Right lobe of liver (tissue), 6 donors: Measurements from ENCODE around the gene TMUB2. TPM values are rescaled to one million over a fixed set of nuclear protein-coding genes. Genes with fewer than 3 reads are reported as not detected.
"Not testable (repeated sequence)": the region's sequence is repeated elsewhere in the genome, so short reads cannot be mapped to it uniquely, and the experiment has no call there.

Experiments
- ATAC-seq, 4 donors: fragments of 200-7000 bp; cut with Tn5 transposase; one replicate each; pipeline ENCODE4 v1.9.1; 2020; ENCODE audit warnings: mild to moderate bottlenecking in 4 of 4, moderate library complexity in 4 of 4
- DNase-seq, 3 donors: peaks; one replicate each; pipeline ENCODE4 v3.0.0-alpha.2; 2020
- H3K27ac ChIP-seq, 3 donors: fragments of 200-600 bp; one replicate each; pipeline ENCODE4 v1.8.0; 2022
- H3K27me3 ChIP-seq, 2 donors: fragments of 200-600 bp; one replicate each; pipeline ENCODE4 v1.8.0; 2022
- H3K36me3 ChIP-seq, 4 donors: fragments of 200-600 bp; sonication (generic) in 1 of 4; one replicate each; pipeline versions ENCODE4 v1.5.1 to v1.8.0; 2017 to 2022; ENCODE audit warnings: control low read depth in 1 of 4
- H3K4me1 ChIP-seq, 4 donors: fragments of 200-600 bp; sonication (generic) in 1 of 4; one replicate each; pipeline versions ENCODE4 v1.5.1 to v1.8.0; 2017 to 2022; ENCODE audit warnings: control low read depth in 1 of 4
- H3K4me3 ChIP-seq, 3 donors: fragments of 200-600 bp; one replicate each; pipeline ENCODE4 v1.8.0; 2022
- H3K9me3 ChIP-seq, 4 donors: fragments of 200-600 bp; sonication (generic) in 1 of 4; one replicate each; pipeline versions ENCODE4 v1.5.1 to v1.8.0; 2017 to 2022; ENCODE audit warnings: control low read depth in 1 of 4
- CTCF ChIP-seq, 4 donors: fragments of 200-600 bp in 3 of 4; fragments of 450-650 bp in 1 of 4; IDR thresholded peaks; one replicate each; pipeline versions ENCODE4 v1.5.1 to v1.8.0; 2016 to 2022; ENCODE audit warnings: antibody characterized with exemption in 4 of 4, mild to moderate bottlenecking in 2 of 4
- POLR2A ChIP-seq: fragments of 450-650 bp; IDR thresholded peaks from one replicate; pipeline ENCODE4 v1.6.1; 2017; ENCODE audit warnings: antibody characterized with exemption, mild to moderate bottlenecking
- WGBS: methylation state at CpG from one replicate; pipeline ENCODE4 v1.1.6; 2018; ENCODE audit warnings: low coverage, low lambda C conversion rate; ENCODE audit not compliant: insufficient coverage; ENCODE audit errors: missing lambda C conversion rate; 5-methylcytosine and 5-hydroxymethylcytosine counted together
- intact Hi-C, 2 donors: fragments of 100-400 bp; cut with DNase I; formaldehyde crosslinking; loops; one replicate each; pipeline versions ENCODE4 v1.11.2 to v1.14.1; 2022
- total RNA-seq, 6 experiments: library from RNA; depleted of rRNA in 2 of 6; stranded (reverse); fragments of >200 nt in 2 of 6; fragmentation: NEBNext Ultra II Directional in 3 of 6; extraction: Animal tissue kit (Norgen Biotek cat#: 25700) in 3 of 6; gene quantifications; one replicate each; pipeline versions ENCODE4 v1.1.0 to v1.2.4, GENCODE V29; 2016 to 2023
- donor health status: DM: no; HTN: yes; CAD: no.
- donor health status: DM: no; HTN: no; CAD: no.
- donor health status: DM: no; HTN: no; CAD: no.
- donor health status: DM: no; HTN: yes; CAD: no.
- donor health status: DM: no; HTN: yes; CAD: no.

TMUB2 gene
- total RNA-seq, 6 experiments from 2014 or later, result 13.8 to 18.0 (median 15.7) TPM

DNA sequence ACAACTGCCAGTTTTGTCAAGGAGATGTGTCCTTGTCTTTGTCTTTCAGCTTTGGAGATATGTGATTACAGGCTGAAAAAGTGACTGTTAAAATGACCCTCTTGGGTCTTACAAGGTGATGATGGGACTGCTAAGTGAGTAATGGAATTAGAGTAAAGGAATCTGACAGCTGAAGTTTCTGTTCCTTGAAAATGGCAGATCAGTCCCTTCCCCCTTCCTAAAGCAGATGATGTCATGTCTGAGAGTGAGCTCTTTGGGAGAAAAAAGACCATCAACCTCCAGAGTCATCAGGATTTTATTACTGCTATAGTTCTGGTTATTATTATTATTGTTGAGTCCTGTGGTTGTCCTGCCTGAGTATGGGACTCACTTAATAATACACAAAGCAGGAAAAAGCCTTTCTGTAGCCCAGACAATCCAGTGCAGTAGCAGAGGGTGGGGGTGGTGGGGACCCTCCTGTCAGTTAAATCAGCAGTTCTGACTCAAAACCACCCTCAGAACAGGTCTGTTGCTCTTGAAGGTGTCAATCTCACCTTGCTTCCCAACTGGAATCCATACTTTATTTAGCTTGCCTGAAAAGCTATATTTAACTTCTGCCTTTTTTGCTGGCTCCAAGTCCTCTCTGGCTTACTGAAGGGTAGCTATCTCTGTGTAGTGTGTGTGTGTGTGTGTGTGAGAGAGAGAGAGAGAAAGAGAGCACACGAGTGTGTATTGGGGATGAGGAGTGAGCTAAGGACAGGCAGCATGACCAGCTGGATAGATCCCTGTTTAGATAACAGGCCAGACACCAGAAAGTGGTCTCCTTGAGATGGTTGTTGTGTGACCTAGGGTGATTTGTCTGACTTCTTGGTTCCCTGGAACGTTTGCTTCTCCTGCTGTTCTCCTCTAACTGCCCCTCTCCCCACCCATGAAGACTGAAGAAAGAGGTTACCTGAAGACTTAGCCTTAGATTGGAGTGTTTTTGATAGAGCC, 40.1 kb upstream of the TMUB2 start:
- no peak overlapping the region for H3K27ac ChIP-seq
- no peak for ATAC-seq
- TF ChIP-seq CTCF (IDR thresholded peaks at IDR 0.05) (no peak), POLR2A (no peak)
- H3K4me1 ChIP-seq, result peaks cover 0 to 10% (median 3%) of the 10 kb centered on the region in 4 donors
- no peak for DNase-seq
- no peak overlapping the region for H3K4me3 ChIP-seq
- H3K36me3 ChIP-seq, result no peaks in the 10 kb centered on the region
- 40% methylated on average over 2 of the region's 2 CpGs for WGBS
- H3K9me3 ChIP-seq, result no peaks in the 10 kb centered on the region
- no peaks in the 10 kb centered on the region for H3K27me3 ChIP-seq
- intact Hi-C loops, result no loop called here

DNA sequence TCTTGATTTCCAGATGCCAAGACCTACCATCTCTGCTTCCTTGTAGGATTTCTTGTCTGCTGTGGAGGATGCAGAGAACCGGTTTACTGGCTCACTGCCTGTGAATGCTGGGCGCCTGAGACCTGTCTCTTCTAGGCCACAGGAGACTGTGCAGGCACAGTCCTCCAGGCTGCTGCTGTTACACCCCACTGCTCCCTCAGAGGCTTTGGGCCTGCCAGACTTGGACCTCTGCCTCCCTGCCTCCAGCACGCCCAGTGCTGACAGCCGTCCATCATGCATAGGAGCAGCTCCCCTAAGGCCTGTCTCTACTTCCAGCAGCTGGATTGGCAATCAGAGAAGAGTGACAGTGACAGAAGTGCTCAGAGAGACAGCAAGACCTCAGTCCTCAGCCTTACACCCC, 39.0 kb upstream of the TMUB2 start:
- no peaks in the 10 kb centered on the region for H3K36me3 ChIP-seq
- no peak overlapping the region for H3K4me3 ChIP-seq
- DNase-seq (no peak), ATAC-seq (no peak)
- no peaks in the 10 kb centered on the region for H3K9me3 ChIP-seq
- no peak overlapping the region for H3K27ac ChIP-seq
- intact Hi-C loops, result no loop called here
- TF ChIP-seq CTCF (IDR thresholded peaks at IDR 0.05), result no peak
- TF ChIP-seq POLR2A, result no peak
- H3K4me1 ChIP-seq, result peaks cover 0 to 1% (median 0%) of the 10 kb centered on the region in 4 donors
- no peaks in the 10 kb centered on the region for H3K27me3 ChIP-seq
- no CpG with 5 or more reads among the region's 4 CpGs for WGBS

- H3K9me3 ChIP-seq, H3K36me3 ChIP-seq, H3K4me1 ChIP-seq, ATAC-seq, H3K4me3 ChIP-seq, H3K27ac ChIP-seq, H3K27me3 ChIP-seq, DNase-seq, intact Hi-C loops: not testable (repeated sequence)
- WGBS, result no CpG with 5 or more reads among the region's 3 CpGs
Observed at GRCh38 chr17:44149066-44149465, 37.7 kb upstream of the TMUB2 start.

DNA sequence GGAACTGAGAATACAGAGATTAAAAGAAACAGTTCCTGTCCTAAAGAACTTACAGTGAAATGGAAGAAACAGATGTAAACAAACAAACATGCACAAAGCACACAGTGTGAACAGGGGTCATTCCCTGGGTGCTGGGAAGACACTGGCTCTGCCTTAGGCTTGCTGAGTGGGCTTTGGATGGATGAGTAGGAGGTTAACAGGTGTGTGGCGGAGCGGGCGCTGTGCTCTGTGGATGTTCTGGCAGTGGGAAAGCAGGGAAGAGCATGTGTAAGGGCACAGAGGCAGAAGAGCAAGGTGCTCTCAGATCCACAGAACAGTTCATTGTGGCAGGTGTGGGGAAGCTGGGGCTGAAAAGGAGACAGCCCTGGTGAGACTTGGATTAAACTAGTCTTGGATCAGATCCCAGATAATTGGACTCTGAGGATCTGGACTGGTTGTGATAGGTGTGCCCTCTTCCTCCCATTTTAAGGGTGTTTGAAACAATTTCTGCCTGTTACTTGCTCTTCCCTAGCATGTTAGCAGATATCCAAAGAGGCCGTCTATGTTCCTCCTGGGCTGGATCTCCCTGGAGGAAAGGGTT, 36.9 kb upstream of the TMUB2 start:
- Histone ChIP-seq H3K27ac (no peak overlapping the region), H3K9me3 (no peaks in the 10 kb centered on the region), H3K4me3 (no peak overlapping the region), H3K36me3 (no peaks in the 10 kb centered on the region), H3K4me1 (no peaks in the 10 kb centered on the region), H3K27me3 (no peaks in the 10 kb centered on the region)
- intact Hi-C loops, result no loop called here
- 100% methylated on average over 4 of the region's 4 CpGs for WGBS
- TF ChIP-seq CTCF (IDR thresholded peaks at IDR 0.05) (no peak), POLR2A (no peak)
- DNase-seq (no peak), ATAC-seq (peak in 1 of 4 donors; percentile 28)

DNA sequence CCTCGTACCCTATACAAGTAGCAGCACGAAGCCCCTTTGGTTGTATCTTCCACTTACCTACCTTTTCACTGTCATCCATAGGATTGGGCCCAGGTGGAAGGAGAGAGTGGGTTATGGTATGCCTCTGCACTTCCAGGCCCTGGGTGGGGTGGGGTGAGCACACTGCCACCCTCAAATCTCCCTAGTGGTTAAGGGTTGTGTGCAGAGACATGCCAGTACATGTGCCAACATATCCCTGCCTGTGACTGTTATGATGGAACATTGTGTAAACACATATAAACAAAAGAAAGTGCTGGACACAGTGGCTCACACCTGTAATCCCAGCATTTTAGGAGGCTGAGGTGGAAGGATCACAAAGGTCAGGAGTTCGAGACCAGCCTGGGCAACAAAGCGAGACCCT, 33.9 kb upstream of the TMUB2 start:
- intact Hi-C loops, result no loop called here
- Histone ChIP-seq H3K27me3 (no peaks in the 10 kb centered on the region), H3K9me3 (no peaks in the 10 kb centered on the region), H3K4me1 (no peaks in the 10 kb centered on the region), H3K36me3 (no peaks in the 10 kb centered on the region), H3K27ac (no peak overlapping the region), H3K4me3 (no peak overlapping the region)
- ATAC-seq (no peak), DNase-seq (no peak)
- TF ChIP-seq CTCF (IDR thresholded peaks at IDR 0.05), result no peak
- no peak for TF ChIP-seq POLR2A
- WGBS, result 100% methylated on average over 4 of the region's 4 CpGs
